HepG2 (cell line): ENCODE data around the gene MTF1. TPM values are rescaled to one million over a fixed set of nuclear protein-coding genes. Genes with fewer than 3 reads are reported as not detected.
A peak's percentile ranks its signal among the peaks of the same experiment; 100 is the strongest.

Experiments
- ATF5 ChIP-seq: sonication (generic); formaldehyde crosslinking; IDR thresholded peaks from 2 replicates; pipeline ENCODE4 v1.4.0; 2020; ENCODE audit warnings: mild to moderate bottlenecking, low read depth, missing genetic modification reagents
- GTF2F1 ChIP-seq: fragments of 150-350 bp; IDR thresholded peaks from 2 replicates; pipeline ENCODE4 v1.6.1; 2014; ENCODE audit warnings: low read length
- HHEX ChIP-seq: IDR thresholded peaks from 2 replicates; pipeline ENCODE4 v1.6.1; 2016; ENCODE audit warnings: control low read depth
- HIVEP1 ChIP-seq: sonication (generic); formaldehyde crosslinking; IDR thresholded peaks from 2 replicates; pipeline ENCODE4 v1.4.0; 2020; ENCODE audit warnings: mild to moderate bottlenecking, missing genetic modification reagents
- ISX ChIP-seq: sonication (generic); formaldehyde crosslinking; conservative IDR thresholded peaks from 2 replicates; pipeline ENCODE4 v1.5.0; 2020; ENCODE audit warnings: missing genetic modification reagents
- JDP2 ChIP-seq: sonication (generic); formaldehyde crosslinking; IDR thresholded peaks from 2 replicates; pipeline ENCODE4 v1.8.1; 2022; ENCODE audit warnings: missing genetic modification reagents, borderline replicate concordance
- MEIS1 ChIP-seq: sonication (generic); formaldehyde crosslinking; IDR thresholded peaks from 2 replicates; pipeline ENCODE4 v1.9.0; 2021; ENCODE audit warnings: mild to moderate bottlenecking, missing genetic modification reagents, moderate library complexity, borderline replicate concordance
- MEIS2 ChIP-seq: sonication (generic); formaldehyde crosslinking; IDR thresholded peaks from 2 replicates; pipeline ENCODE4 v1.9.0; 2021; ENCODE audit warnings: mild to moderate bottlenecking, missing genetic modification reagents
- MXD3 ChIP-seq: IDR thresholded peaks from 2 replicates; pipeline ENCODE4 v1.6.1; 2016; ENCODE audit warnings: mild to moderate bottlenecking, missing biosample characterization, missing genetic modification reagents
- MYC ChIP-seq: sonication (generic); formaldehyde crosslinking; IDR thresholded peaks from 2 replicates; pipeline ENCODE4 v1.9.0; 2021; ENCODE audit warnings: missing genetic modification reagents, borderline replicate concordance
- PAXIP1 ChIP-seq: sonication (generic); formaldehyde crosslinking; conservative IDR thresholded peaks from 2 replicates; pipeline ENCODE4 v1.4.0; 2020; ENCODE audit warnings: mild to moderate bottlenecking, missing genetic modification reagents, moderate library complexity
- RBM22 ChIP-seq: fragments of 200-400 bp; formaldehyde crosslinking; optimal IDR thresholded peaks from 2 replicates; pipeline ENCODE3; 2017; ENCODE audit warnings: mild to moderate bottlenecking, low read length, moderate library complexity
- SNAPC4 ChIP-seq: sonication (generic); formaldehyde crosslinking; IDR thresholded peaks from 2 replicates; pipeline ENCODE4 v1.4.0; 2020; ENCODE audit warnings: mild to moderate bottlenecking, missing genetic modification reagents
- TFDP1 ChIP-seq: IDR thresholded peaks from 2 replicates; pipeline ENCODE4 v1.6.1; 2016; ENCODE audit warnings: missing compliant biosample characterization, missing genetic modification reagents, borderline replicate concordance
- ZFP41 ChIP-seq: sonication (generic); formaldehyde crosslinking; IDR thresholded peaks from 2 replicates; pipeline ENCODE4 v1.4.0; 2020; ENCODE audit warnings: mild to moderate bottlenecking, missing genetic modification reagents, borderline replicate concordance
- ZNF773 ChIP-seq: sonication (generic); formaldehyde crosslinking; IDR thresholded peaks from 2 replicates; pipeline ENCODE4 v1.4.0; 2020; ENCODE audit warnings: missing genetic modification reagents, borderline replicate concordance
- ZSCAN12 ChIP-seq: sonication (generic); formaldehyde crosslinking; IDR thresholded peaks from 2 replicates; pipeline ENCODE4 v1.9.0; 2021; ENCODE audit warnings: mild to moderate bottlenecking, missing genetic modification reagents
- polyA plus RNA-seq, 8 experiments: library from polyadenylated mRNA; depleted of rRNA in 3 of 8; stranded (reverse) in 7 of 8; unstranded in 1 of 8; fragments of >200 nt; fragmentation: Illumina TruSeq in 4 of 8; extraction: Trizol in 4 of 8; gene quantifications; 2 replicates each; pipeline versions ENCODE4 v1.2.1 to v1.2.3, GENCODE V29; 2011 to 2016; ENCODE audit warnings: low read depth in 4 of 8, missing spikeins in 1 of 8, mixed read lengths in 1 of 8; ENCODE audit not compliant: insufficient read depth in 1 of 8
- total RNA-seq, 5 experiments: library from RNA; depleted of rRNA; stranded (reverse); fragments of >200 nt; fragmentation: Illumina TruSeq; extraction: Trizol; gene quantifications; 2 replicates each; pipeline ENCODE4 v1.2.3, GENCODE V29; 2016; ENCODE audit warnings: low read depth in 1 of 5

Gene MTF1
- total and polyA plus RNA-seq, 2 of the 13 experiments (the other 11 are each of a cell fraction or from before 2014, with no cell fraction given) = 2.4 to 3.3 TPM

GRCh38 chr1:37859507-37860345 lies at the start of gene MTF1 (continued):
- TF ChIP-seq ATF5 (no peak), MEIS2 (CRISPR knock-in tag) (peak; percentile 30; the same call in 1 of the 2 replicates), RBM22 (peak; percentile 35), ZNF773 (CRISPR knock-in tag) (no peak), HIVEP1 (CRISPR knock-in tag) (peak; percentile 17; the same call in 1 of the 2 replicates), JDP2 (CRISPR knock-in tag) (no peak), ISX (CRISPR knock-in tag) (no peak), GTF2F1 (no peak), MYC (CRISPR knock-in tag) (peak; percentile 96), TFDP1 (CRISPR knock-in tag) (peak; percentile 78), ZSCAN12 (no peak), MEIS1 (no peak), ZFP41 (0 out of 2 replicates have a peak, but pooled peaks have one; percentile 36), PAXIP1 (CRISPR knock-in tag) (0 out of 2 replicates have a peak, but pooled peaks have one; percentile 17), HHEX (no peak), MXD3 (CRISPR knock-in tag) (peak; percentile 88; the same call in 1 of the 2 replicates), SNAPC4 (CRISPR knock-in tag) (peak; percentile 48; the same call in 1 of the 2 replicates)
